Measurements from ENCODE around the gene B3GAT3. TPM values are rescaled to one million over a fixed set of nuclear protein-coding genes. Genes with fewer than 3 reads are reported as not detected.
A peak's percentile ranks its signal among the peaks of the same experiment; 100 is the strongest.
"Not testable (repeated sequence)": the region's sequence is repeated elsewhere in the genome, so short reads cannot be mapped to it uniquely, and the experiment has no call there.

The B3GAT3 gene
- polyA plus RNA-seq, 4 donors: 28.7 to 43.6 (median 32.6) TPM

DNA sequence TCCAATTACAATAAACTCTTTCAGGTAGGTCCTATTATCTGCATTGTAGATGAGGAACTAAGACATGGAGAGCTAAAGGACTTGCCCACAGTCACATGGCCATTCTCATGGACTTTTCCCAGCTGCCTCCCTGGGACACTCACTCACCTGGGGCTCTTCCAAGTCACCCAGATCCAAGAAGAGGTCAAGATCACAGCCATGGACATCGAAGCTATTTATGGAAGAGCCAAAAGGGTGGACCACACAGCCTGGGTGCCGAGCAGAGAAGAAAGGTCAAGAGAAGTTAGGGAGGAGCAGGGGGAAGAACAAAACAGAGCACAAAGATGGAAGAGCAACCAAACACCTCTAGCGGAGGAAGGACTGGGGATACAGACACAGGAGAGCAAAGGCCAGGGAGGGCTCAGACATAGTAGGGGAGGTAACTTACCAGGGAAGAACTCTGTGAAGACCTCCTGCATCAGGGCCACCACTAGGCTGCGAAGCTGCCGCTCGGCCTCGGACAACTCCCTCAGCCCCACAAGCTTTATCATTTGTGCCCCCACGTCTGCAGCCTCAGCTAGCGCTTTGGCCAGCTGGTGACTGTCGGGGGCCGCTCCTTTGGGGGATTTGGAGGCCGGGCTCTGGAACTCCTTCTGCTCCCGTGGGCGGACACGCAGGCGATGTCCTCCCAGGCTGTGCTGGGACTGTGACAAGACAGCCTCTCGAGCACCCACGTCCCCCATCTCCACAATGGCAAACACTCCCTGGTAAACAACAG, 40.6 kb downstream of the B3GAT3 start:
- DNase-seq (ENCODE audit: low read depth in 4 of 4, low spot score in 3 of 4): no peak

- DNase-seq (ENCODE audit: low read depth in 4 of 4, low spot score in 3 of 4): no peak
Observed at GRCh38 chr11:62579252-62579651, 42.5 kb downstream of the B3GAT3 start.

DNA sequence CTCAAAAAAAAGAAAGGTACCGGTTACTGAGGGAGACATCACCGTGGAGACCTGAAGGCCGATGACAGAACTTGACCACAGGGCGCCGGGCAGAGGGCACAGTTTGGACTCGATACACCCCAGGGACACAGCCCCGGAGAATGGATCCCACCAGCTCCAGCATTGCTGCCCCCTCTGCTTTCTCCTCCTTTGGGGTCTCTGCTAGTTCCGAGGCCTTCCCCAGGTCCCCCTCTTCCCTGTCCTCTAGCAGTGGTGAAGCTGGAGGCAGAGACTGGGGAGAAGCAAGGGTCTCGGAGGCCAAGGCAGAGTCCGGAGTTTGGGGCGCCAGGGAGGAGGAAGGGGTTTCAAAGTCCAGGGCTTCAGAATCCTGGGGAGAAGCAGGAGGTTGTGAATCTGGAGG, 43.2 kb downstream of the B3GAT3 start:
- DNase-seq (ENCODE audit: low read depth in 4 of 4, low spot score in 3 of 4): no peak

GRCh38 chr11:62577046-62577714, 44.6 kb downstream of the B3GAT3 start:
- DNase-seq (ENCODE audit: low read depth in 4 of 4, low spot score in 3 of 4): no peak

GRCh38 chr11:62575837-62576236, 45.9 kb downstream of the B3GAT3 start:
- no peak for DNase-seq (ENCODE audit: low read depth in 4 of 4, low spot score in 3 of 4)

DNA sequence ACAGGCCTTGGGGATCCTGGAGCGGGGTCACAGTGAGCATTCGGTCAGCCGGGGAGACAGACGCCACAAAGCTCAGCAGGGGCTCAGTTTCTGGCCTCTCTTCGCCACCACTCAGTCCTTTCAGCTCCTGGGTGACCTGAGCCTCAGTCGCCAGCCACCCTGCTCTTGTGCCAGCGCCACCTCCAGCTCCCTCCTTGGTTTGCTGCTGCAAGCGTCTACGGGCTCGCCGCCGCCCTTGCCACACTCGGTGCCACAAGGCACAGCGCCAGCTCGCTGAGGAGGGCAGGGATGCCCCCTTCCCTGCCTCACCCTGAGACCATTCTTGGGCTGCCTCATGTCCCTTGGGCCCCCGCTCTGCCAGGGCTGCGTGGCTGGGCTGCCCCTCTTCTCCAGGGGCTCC, 46.6 kb downstream of the B3GAT3 start:
- DNase-seq (ENCODE audit: low read depth in 4 of 4, low spot score in 3 of 4): no peak

- DNase-seq (ENCODE audit: low read depth in 4 of 4, low spot score in 3 of 4): no peak
Observed at GRCh38 chr11:62574363-62575071, 47.3 kb downstream of the B3GAT3 start.

DNA sequence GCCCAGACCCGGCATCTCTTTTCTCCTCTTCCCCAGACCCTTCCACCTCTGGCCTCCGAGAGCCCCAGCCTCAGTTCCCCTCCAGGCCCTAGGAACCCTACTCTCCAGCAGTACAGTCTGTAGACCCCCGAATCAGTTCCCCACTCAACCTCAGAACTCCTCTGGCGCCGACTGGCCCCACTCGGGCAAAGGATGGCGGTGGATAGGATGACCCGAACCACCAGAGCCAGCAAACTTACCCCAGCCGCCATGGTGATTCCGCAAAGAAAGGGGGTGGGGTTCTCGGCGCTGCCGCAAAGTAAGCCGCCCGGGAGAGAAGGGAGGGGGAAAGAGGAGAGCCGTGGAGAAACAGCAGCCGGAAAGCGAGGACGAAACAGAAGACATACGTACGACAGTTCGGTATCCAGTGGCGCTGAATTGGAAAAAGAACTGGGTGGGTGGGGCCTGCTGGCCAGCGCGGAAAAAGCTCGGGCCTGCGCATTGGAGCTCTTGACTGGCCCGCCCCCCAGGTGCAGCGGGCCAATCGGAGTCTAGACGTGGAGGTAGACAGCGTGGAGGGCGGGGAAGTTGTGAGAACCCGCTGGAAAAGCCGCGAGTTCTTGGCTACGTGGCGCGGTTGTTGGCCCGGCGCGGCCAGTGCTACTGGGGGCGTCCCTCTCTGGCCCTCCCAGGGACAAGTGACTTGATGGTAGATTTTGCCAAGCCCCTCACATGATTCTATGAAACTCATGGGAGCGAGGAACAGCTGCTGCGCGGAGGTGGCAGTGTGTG, 48.0 kb downstream of the B3GAT3 start, which contains the start of gene EEF1G:
Gene EEF1G, minus strand, starts transcription at position 300 of the 771 bp plus-strand sequence. Its CDS starts 49 bp downstream, at position 251.
- peak; percentile 95 to 100 (median 98) for DNase-seq (ENCODE audit: low read depth in 4 of 4, low spot score in 3 of 4)

GRCh38 chr11:62573006-62573591, 48.7 kb downstream of the B3GAT3 start:
- DNase-seq (ENCODE audit: low read depth in 4 of 4, low spot score in 3 of 4): no peak

GRCh38 chr11:62572431-62572830, 49.4 kb downstream of the B3GAT3 start:
- no peak for DNase-seq (ENCODE audit: low read depth in 4 of 4, low spot score in 3 of 4)

DNA sequence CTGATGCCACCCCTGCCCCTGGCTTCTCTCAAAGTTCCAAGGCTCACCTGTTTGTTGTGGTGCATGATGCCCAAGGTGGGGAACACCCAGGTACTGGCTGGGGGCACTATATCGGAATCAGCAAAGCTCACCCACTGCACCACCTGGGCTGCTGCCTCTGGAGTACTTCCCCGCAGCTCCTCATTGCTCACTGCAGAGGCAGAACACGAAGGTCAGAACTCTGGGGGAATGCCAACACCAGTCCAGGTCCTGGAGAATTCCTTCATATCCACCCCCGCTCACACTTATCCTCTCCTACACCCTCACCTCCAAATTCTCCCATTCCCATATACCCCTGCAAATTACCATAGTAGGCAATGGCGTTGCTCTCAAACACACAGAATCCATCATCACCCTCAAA, 50.3 kb downstream of the B3GAT3 start:
- not testable (repeated sequence) for DNase-seq (ENCODE audit: low read depth in 4 of 4, low spot score in 3 of 4)

DNA sequence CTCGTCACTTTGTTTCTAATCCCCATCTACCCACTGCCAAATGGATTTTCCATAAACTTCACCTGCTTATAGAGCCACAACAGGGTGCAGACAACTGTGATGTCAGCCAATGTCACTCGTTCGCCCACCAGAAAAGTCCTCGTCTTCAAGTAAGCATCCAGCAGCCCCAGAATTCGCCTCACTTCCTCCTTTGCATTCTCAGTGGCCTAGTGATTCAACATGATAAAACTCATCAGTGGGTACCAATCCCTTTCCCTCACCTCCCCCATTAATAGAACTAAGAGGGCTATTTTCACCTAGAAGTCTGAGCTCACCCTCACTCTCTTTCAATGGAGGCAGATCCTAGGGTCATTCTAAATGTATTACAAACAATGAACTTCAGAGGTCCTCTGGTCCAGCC, 50.9 kb downstream of the B3GAT3 start:
- DNase-seq (ENCODE audit: low read depth in 4 of 4, low spot score in 3 of 4): not testable (repeated sequence)

- DNase-seq (ENCODE audit: low read depth in 4 of 4, low spot score in 3 of 4): no peak
Observed at GRCh38 chr11:62569611-62570010, 52.2 kb downstream of the B3GAT3 start.

DNA sequence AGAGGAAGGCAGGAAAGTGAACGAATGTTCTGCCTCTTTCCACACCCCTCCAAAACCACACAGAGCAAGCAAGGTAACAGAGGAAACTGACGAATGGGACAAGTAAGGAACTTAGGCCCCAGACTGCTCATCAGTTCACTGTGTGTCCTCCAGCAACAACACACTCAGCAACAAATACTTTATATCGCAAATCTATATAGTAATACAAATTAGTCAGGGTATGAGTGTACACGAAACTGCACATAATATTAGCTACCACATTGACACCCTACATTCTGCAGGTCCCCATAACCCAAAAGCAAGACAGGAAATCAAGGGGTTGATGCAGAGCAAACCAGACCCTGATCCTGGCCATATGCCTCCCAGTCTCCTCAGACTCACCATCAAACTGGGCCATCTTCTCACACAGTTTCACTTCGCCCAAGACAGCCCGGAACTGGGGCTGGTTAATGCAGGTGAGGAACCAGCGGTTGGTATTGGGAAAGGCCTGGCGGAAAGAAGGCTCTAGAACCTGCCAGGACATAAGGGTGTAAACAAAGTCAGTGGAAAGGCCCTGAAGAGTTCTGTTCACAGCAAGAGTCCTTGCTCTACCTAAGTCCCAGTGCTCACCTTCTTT, 54.7 kb downstream of the B3GAT3 start:
- no peak for DNase-seq (ENCODE audit: low read depth in 4 of 4, low spot score in 3 of 4)

GRCh38 chr11:62566247-62566646, 55.5 kb downstream of the B3GAT3 start:
- no peak for DNase-seq (ENCODE audit: low read depth in 4 of 4, low spot score in 3 of 4)

Other genes with a start within 250 kb of the B3GAT3 start
- not detected for gene SCGB1A1, start 203.0 kb downstream of the B3GAT3 start, polyA plus RNA-seq (ENCODE audit: insufficient read length in 4 of 4)
- 100 to 1,000 TPM; 186 to 212 (median 195) TPM for gene AHNAK, start 75.2 kb downstream of the B3GAT3 start, polyA plus RNA-seq (ENCODE audit: insufficient read length in 4 of 4)
- 1,000 to 10,000 TPM; 2,211 to 2,243 (median 2,224) TPM for gene EEF1G, start 48.1 kb downstream of the B3GAT3 start, polyA plus RNA-seq (ENCODE audit: insufficient read length in 4 of 4)
- 10 to 100 TPM; 22.2 to 25.5 (median 23.7) TPM for gene TUT1, start 30.5 kb downstream of the B3GAT3 start, polyA plus RNA-seq (ENCODE audit: insufficient read length in 4 of 4)
- 10 to 100 TPM; 90.8 to 99.5 (median 93.4) TPM for gene MTA2, start 20.1 kb downstream of the B3GAT3 start, polyA plus RNA-seq (ENCODE audit: insufficient read length in 4 of 4)
- 10 to 100 TPM; 27.9 to 40.2 (median 36.0) TPM for gene EML3, start 9.2 kb downstream of the B3GAT3 start, polyA plus RNA-seq (ENCODE audit: insufficient read length in 4 of 4)
- gene ROM1, start 8.7 kb downstream of the B3GAT3 start, polyA plus RNA-seq (ENCODE audit: insufficient read length in 4 of 4): 1 to 10 TPM; 3.0 to 3.5 (median 3.4) TPM
- gene GANAB, start 24.6 kb upstream of the B3GAT3 start, polyA plus RNA-seq (ENCODE audit: insufficient read length in 4 of 4): 100 to 1,000 TPM; 387 to 413 (median 398) TPM
- gene INTS5, start 31.3 kb upstream of the B3GAT3 start, polyA plus RNA-seq (ENCODE audit: insufficient read length in 4 of 4): 10 to 100 TPM; 19.9 to 23.8 (median 20.8) TPM
- gene C11orf98, start 43.2 kb upstream of the B3GAT3 start, polyA plus RNA-seq (ENCODE audit: insufficient read length in 4 of 4): 10 to 100 TPM; 54.5 to 63.6 (median 61.6) TPM
- gene CSKMT, start 43.3 kb upstream of the B3GAT3 start, polyA plus RNA-seq (ENCODE audit: insufficient read length in 4 of 4): 1 to 10 TPM; 3.8 to 7.5 (median 4.9) TPM
- 10 to 100 TPM in 1 of 4 donors, 1 to 10 TPM in 3; 7.3 to 12.8 (median 8.0) TPM for gene UQCC3, start 49.7 kb upstream of the B3GAT3 start, polyA plus RNA-seq (ENCODE audit: insufficient read length in 4 of 4)
- 1 to 10 TPM; 3.3 to 8.6 (median 7.8) TPM for gene LBHD1, start 50.3 kb upstream of the B3GAT3 start, polyA plus RNA-seq (ENCODE audit: insufficient read length in 4 of 4)
- gene UBXN1, start 57.1 kb upstream of the B3GAT3 start, polyA plus RNA-seq (ENCODE audit: insufficient read length in 4 of 4): 100 to 1,000 TPM; 147 to 179 (median 149) TPM
- gene LRRN4CL, start 67.5 kb upstream of the B3GAT3 start, polyA plus RNA-seq (ENCODE audit: insufficient read length in 4 of 4): 1 to 10 TPM in 2 of 4 donors, under 1 TPM in 2; 0.91 to 1.5 (median 1.1) TPM
- 10 to 100 TPM; 60.3 to 69.8 (median 68.3) TPM for gene BSCL2, start 85.4 kb upstream of the B3GAT3 start, polyA plus RNA-seq (ENCODE audit: insufficient read length in 4 of 4)
- gene GNG3, start 85.7 kb upstream of the B3GAT3 start, polyA plus RNA-seq (ENCODE audit: insufficient read length in 4 of 4): 1 to 10 TPM; 1.4 to 2.4 (median 1.9) TPM
- gene HNRNPUL2, start 105.5 kb upstream of the B3GAT3 start, polyA plus RNA-seq (ENCODE audit: insufficient read length in 4 of 4): 10 to 100 TPM; 78.0 to 87.0 (median 84.2) TPM
- 10 to 100 TPM; 35.6 to 44.1 (median 42.3) TPM for gene TTC9C, start 106.5 kb upstream of the B3GAT3 start, polyA plus RNA-seq (ENCODE audit: insufficient read length in 4 of 4)
- gene ZBTB3, start 132.2 kb upstream of the B3GAT3 start, polyA plus RNA-seq (ENCODE audit: insufficient read length in 4 of 4): 1 to 10 TPM; 6.5 to 8.4 (median 7.2) TPM
- gene POLR2G, start 139.6 kb upstream of the B3GAT3 start, polyA plus RNA-seq (ENCODE audit: insufficient read length in 4 of 4): 100 to 1,000 TPM; 147 to 159 (median 148) TPM
- gene TAF6L, start 149.4 kb upstream of the B3GAT3 start, polyA plus RNA-seq (ENCODE audit: insufficient read length in 4 of 4): 10 to 100 TPM; 24.9 to 30.9 (median 28.4) TPM
- gene TMEM179B, start 165.4 kb upstream of the B3GAT3 start, polyA plus RNA-seq (ENCODE audit: insufficient read length in 4 of 4): 10 to 100 TPM; 64.6 to 72.9 (median 68.3) TPM
- 10 to 100 TPM; 22.3 to 31.0 (median 25.5) TPM for gene TMEM223, start 170.0 kb upstream of the B3GAT3 start, polyA plus RNA-seq (ENCODE audit: insufficient read length in 4 of 4)
- 100 to 1,000 TPM; 113 to 129 (median 123) TPM for gene NXF1, start 183.5 kb upstream of the B3GAT3 start, polyA plus RNA-seq (ENCODE audit: insufficient read length in 4 of 4)
- gene STX5, start 210.1 kb upstream of the B3GAT3 start, polyA plus RNA-seq (ENCODE audit: insufficient read length in 4 of 4): 10 to 100 TPM; 53.5 to 60.8 (median 57.8) TPM
- gene TEX54, start 210.9 kb upstream of the B3GAT3 start, polyA plus RNA-seq (ENCODE audit: insufficient read length in 4 of 4): under 1 TPM in 1 of 4 donors, not detected in 3; 0.17 TPM
- 10 to 100 TPM; 35.4 to 40.9 (median 38.7) TPM for gene WDR74, start 217.6 kb upstream of the B3GAT3 start, polyA plus RNA-seq (ENCODE audit: insufficient read length in 4 of 4)